Activated naive CD8-positive, alpha-beta T cell treated with anti-CD3 and anti-CD28 coated beads, Interleukin-2, amount 50 U/mL, for 16 hours (primary cell): Measurements from ENCODE around the gene MAP3K7.

Experiments used
- DNase-seq: peaks from one replicate; pipeline ENCODE4 v3.0.0-alpha.2; 2020; ENCODE audit warnings: low read depth, low spot score

MAP3K7 gene

DNA sequence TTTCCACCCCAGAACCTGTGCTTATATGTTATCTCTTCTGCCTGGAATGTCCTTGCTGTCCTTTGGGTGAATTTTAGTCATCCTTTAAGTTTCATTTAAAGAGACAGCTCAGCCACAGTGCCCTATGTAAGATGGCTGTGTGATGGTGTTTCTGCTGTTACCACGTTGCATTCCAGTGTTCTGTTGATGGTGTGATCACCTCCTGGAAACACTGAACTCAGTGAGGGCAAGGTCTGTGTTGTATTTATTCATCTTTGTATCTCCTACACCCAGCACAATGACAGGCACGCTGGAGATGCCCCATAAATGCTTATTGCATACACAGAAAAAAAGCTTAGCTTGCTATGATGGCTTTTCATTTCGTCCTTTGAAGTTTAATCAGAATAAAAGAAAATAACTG lies 102.5 kb downstream of the MAP3K7 start:
- DNase-seq, result no peak

DNA sequence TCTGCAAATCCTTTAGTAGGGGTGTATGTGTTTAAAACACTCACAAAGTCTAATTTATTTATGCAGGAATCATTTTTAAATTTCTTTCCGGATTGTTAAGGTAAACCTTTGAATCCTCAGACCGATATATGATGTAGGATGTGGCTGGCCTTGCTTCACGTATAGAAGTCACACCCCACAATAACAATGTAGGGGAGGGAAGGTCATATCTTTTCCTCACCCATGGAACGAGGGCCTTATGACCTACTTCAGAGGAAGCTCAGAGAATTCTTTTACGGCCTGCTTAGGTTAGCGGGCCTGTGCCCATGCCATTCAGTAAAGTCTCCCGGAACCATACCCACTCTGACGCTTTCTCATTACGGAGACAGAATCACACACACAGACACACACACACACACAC lies 102.9 kb downstream of the MAP3K7 start:
- no peak for DNase-seq

DNA sequence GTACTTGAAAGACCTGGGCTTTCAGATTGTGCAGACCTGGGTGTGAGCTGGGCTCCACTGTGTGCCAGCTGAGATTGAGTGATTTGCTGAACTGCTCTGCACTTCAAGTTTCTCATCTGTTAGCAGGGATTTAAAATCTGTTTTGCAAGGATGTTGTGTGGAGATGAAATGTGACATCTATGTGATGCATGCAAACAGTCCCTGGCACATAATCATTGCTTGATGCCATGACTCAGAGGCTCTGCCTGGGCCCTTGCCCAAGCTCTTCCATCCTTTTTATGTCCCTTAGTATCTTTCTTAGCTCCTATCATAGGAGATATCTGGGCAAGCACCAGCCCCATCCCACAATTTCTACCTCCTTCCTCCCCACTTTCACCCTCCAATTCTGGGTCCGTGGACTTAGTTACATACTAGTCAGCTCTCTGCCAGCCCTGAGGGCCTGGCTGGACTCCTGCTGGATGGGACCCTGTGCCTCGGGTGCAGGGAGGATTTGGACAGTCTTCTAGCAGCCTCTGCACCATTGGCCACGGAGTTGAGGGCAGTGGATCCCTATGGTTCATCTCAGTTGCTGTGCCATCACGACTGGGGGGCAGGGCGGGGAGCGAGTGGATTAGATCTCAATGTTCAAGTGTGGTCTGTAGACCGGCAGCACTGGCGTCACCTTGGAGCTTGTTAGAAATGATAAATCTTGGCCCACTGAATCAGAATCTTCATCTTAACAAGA lies 103.6 kb downstream of the MAP3K7 start:
- no peak for DNase-seq

DNA sequence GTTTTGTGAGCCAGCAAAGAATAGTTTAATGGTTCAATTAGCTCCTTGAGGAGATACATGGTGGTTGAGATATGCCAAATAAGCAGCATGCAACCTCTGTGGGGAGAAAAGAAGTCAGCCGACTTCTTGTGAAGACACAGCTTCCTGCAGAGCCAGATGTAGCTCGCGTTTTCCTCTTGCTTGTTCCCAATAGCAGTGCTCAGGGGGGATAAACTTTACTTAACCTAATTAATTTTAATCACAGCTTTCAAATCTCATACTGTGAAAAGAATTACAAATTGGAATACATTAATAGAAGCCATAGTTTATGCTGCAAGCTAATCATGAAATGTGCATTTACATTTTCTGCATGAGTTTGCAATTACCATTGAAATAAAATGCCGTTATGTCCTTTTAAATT lies 106.2 kb downstream of the MAP3K7 start:
- DNase-seq, result no peak

DNA sequence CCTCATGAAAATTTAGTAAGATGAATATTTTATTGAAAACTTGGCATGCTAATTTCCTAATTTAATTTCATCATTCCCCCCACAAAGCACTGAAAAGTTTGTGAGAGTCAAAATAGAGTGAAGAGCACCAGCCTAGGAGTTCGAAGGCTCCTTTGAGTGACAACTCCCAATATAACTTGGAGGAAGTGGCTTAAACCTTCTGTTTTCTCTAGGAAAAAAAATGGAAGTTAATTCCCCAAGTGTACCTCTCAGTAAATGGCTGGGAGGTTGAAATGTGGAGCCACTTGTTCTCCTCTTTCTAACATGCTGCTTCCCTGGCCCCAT lies 107.3 kb downstream of the MAP3K7 start:
- no peak for DNase-seq

DNA sequence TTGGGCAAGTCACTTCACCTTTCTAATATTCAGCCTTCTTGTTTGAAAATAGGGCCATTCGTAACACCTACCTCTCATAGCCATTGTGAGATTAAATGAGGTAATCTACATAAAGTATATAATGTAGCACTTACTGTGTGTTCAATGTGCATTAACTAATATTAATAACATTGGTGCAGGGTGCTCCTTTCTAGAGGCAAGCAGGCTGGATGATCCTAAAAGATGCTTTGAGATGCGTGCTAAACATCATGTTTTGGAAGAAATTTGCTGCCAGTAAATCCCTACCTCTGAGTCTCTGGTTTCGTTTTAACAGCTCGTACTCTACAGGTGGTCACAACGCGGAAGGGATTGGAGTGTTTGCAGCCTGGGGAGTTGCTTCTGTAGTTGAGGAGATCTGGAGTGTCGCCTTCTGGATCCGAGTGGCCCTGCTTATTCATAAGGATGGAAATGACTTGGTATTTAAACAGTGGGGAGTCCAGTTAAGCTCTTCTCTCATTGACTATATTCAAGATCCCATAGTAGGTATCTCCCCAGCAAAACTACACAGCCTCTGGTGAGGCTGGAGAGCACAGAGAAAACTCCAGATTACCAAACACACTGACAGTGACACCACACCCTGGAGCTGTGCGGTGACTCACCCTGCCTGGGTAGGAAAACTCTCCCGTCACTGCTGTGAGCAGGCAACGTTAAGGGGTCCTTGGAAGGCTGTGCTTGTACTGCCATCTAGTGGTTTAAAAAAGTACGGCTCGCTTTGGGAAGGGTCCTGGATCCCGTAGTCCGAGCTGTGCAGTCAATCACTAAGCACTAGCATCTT lies 107.9 kb downstream of the MAP3K7 start:
- peak; percentile 65 for DNase-seq

DNA sequence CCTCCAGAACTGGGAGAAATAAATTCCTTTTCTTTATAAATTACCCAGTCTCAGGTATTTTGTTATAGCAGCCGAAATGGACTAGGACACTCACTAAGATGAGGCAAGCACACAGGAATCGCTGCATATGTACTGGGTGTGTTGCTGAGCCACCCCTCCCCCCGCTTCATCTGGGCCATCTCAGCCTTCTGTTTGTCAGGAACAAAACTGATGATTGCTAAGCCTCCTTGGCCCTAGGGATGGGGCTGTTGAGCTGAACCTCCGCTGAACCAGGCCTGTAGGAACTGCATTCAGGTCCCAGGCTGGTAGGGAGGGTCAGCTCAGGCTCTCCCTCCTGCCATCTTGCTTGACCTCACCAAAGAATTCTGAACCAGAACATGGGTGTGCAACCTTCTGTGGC lies 108.6 kb downstream of the MAP3K7 start:
- no peak for DNase-seq

DNA sequence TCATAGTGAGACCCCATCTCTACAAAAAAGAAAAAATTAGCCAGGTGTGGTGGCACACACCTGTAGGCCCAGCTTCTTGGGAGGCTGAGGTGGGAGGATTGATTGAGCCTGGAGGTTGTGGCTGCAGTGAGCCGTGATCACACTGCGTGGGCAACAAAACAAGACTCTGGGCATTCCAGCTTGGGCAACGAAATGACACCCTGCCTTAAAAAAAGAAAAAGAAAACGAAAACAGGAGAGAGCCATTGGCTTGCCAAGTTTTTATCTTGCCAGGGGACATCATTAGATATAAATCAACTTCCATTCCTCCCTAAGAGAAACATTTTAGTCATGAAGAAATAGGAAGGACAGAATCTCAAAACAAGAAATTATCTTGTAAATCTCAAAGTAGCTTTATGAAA lies 109.5 kb downstream of the MAP3K7 start:
- DNase-seq, result no peak

DNA sequence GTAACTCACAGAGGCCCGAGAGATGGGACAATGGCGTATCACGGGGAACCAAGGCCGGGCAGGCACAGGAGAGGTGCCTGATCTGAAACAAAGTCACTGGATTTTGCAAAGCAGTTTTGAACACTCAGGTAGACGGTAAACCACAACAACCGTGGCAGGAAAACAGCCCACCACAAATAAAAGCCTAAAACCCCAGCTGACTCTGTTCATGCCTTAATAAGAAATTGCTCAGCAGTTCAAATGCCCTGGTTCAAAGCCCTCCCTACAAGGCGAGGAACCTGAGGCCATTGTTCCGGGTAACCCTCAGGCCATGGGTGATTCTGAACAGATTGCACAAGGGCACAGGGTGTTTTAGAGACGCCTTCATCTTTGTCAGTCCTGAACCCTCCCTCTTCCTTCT lies 114.2 kb downstream of the MAP3K7 start:
- DNase-seq, result no peak

DNA sequence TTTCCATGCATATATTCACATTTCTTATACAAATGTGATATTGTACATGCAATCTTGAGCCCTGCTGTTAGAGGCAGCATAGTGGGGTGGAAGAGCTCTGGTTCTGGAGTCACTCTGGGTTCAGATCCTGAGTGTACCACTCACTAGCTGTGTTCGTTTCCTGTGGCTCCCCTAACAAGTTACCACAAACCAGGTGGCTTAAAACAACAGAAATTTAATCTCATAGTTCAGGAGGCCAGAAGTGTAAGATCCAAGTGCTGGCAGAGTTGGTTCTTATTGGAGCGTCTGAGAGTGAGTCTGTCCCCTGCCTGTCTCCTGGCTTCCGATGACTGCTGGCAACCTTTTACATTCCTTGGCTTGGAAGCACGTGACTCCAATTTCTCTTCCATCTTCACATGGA lies 115.6 kb downstream of the MAP3K7 start:
- no peak for DNase-seq

DNA sequence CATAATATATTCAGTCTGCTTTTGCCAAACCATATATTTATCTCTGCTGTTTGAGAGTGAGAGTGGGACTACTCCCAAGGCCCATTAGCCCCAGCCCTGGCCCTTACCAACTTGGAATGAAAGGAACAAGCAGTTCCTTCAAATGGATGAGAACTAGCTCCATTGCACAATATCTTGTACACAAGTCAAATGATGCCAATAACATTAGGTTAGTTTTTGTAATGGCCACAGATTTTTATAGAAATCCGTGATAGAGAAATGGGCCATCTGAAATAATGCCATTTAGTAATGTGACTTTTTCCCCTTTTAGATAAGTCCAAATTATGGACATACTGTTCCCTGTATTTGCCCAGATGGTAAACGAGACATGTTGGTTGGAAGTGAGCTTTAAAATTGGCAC lies 117.0 kb downstream of the MAP3K7 start:
- no peak for DNase-seq

DNA sequence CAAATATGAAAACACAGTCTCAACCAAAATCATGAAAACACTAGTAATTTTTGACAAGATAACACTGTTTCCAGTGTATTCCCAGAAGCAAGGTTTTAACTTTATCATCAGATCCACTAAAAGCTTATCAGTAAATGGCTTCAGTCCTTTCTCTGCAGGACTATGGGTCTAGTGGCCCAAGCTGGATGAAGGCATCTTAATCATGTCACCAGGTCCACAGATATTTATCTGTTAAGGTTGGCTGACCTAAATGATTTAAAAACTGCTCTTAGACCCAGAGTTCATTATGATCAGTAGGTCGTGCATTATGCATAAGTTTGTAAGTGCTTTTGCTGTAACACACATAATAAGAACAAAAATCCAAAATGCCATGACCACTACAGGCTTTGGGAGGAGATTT lies 118.0 kb downstream of the MAP3K7 start:
- no peak for DNase-seq

DNA sequence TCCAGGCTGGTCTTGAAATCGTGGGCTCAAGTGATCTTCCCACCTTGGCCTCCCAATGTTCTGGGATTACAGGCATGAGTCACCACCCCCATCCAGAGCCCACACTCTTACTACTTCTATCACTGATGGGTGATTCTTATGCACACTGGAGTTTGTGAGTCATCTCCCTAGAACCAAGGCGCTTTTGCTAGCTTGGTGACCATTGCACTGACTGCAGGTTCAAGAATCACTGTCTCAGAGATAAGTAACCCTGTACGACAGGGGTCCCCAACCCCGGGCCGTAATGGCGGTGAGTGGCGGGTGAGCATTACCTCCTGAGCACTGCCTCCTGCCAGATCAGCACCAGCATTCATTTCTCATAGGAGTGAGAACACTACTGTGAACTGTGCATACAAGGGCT lies 118.8 kb downstream of the MAP3K7 start:
- no peak for DNase-seq

DNA sequence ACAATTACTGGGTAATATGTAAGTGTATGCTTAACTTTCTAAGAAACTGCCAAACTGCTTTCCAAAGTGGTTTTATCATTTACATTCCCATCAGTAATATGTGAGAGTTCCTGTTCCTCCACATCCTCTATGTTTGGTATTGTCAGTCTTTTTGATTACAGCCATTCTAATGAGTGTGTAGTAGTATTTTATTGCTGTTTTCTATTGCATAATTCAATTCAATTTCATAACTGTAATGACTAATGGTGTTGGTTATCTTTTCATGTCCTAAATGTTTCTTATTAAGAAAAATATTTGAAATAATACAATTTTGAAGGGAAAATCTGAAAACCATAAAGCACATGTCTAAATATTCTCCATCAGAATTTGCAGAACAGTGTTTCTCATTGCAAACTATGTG lies 119.3 kb downstream of the MAP3K7 start:
- no peak for DNase-seq

DNA sequence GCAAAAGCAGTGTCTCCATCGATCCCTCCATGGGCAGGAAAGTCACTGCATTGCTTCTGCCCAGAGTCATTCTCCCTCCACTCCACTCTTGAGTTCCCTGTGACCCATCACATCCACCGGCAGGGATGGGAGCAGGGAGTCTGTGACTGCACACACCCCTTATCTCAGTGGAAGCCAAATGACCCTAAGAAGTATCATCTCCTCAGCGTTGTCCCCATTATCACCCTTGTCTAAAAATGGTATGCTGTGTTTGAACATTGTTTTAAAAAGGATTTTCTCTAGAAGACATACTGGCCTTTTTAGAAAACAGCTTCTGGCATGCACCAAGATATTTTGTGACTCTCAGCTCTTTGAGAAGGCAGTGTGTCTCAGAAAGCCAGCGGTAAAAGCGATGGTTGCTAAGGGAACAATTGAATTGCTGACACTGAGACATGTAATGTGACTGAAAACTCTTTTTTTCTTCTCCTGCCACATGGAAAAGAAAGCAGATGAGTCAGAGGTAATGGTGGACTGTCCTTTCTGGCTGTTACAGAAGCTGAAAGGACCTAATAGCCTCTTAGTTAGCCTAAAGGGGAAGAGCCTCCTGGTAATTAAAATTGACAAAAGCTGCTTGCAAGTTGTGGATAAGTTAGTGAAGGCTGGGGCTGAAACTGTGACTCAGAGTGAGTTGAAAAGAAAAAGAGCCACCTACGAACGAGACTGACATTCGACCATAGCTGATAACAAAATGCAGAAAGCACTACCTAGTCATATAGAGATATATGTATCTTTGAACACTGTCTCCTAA lies 120.5 kb downstream of the MAP3K7 start:
- DNase-seq, result no peak

DNA sequence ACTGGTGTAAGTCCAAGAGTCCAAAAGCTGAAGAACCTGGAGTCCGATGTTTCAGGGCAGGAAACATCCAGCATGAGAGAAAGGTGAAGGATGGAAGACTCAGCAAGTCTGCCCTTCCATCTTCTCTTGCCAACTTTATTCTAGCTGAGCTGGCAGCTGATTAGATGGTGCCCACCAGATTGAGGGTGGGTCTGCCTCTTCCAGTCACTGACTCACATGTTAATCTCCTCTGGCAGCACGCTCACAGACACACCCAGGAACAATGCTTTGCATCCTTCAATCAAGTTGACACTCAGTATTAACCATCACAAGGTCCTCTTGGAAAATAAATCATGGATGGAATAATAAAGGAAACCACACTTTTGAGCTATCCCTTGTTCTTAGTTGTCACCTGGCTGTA lies 121.2 kb downstream of the MAP3K7 start:
- DNase-seq, result no peak

DNA sequence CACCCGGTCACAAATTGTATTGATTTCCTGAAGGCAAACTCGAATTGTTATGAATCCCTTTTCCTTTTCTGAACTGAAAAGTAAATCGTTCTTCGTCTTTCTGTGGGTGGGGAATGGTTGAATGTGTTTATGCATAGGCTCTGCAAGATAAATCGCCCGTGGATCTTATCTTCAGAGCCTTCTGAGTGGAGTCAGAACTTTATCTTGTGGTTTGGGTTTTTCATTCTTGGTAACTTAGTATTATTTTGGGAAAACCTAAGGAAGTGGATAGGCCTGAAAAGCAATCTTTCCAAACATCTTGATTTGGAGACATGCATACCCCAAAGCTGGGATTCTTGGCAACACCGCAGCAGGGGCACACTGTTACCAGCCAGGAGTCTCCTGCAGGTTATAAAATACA lies 122.4 kb downstream of the MAP3K7 start:
- DNase-seq, result no peak

DNA sequence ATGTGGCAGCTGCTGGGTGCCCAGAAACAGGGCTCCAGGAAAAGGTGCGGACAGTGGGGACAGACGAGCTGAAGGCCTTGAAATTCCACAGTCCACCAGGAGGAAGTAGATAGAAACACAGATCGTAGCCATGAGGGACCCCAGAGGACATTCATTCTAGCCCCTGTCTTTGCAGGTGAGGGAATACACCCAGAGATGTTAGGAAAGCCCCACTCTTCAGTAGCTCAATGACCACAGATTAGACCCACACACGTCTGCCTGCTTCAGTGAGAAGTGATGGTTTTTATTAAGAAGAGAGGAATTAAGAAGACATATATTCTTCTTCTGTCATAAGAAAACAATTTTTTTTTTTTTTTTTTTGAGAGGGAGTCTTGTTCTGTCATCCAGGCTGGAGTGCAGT lies 123.0 kb downstream of the MAP3K7 start:
- DNase-seq, result no peak
